NCI-H146 (cell line): ENCODE data around the gene KRT78.
A peak's percentile ranks its signal among the peaks of the same experiment; 100 is the strongest.
"Not testable (repeated sequence)": the region's sequence is repeated elsewhere in the genome, so short reads cannot be mapped to it uniquely, and the experiment has no call there.

Source experiments
- DNase-seq: peaks from one replicate; lab custom pipeline; 2025; lab: John Stamatoyannopoulos, UW

KRT78 gene

DNA sequence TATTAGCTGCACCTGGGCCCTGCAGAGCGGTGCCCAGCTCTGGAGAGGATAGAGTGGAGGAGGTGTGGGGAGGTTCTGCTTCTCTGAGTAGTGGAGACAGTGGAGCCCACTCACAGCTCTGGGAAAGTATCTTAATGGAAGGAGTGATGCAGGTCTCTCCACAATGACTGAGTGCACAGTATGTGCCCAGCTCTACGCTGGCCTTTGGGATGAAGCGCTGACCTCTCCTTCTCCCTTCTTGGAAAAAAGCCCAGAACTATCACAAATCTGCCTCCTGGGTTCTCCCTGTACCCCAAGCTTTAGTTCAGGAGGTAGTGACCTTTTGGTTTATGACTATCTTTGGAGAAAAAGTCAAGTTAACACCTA is 52.4 kb downstream of the KRT78 start:
- no peak for DNase-seq

DNA sequence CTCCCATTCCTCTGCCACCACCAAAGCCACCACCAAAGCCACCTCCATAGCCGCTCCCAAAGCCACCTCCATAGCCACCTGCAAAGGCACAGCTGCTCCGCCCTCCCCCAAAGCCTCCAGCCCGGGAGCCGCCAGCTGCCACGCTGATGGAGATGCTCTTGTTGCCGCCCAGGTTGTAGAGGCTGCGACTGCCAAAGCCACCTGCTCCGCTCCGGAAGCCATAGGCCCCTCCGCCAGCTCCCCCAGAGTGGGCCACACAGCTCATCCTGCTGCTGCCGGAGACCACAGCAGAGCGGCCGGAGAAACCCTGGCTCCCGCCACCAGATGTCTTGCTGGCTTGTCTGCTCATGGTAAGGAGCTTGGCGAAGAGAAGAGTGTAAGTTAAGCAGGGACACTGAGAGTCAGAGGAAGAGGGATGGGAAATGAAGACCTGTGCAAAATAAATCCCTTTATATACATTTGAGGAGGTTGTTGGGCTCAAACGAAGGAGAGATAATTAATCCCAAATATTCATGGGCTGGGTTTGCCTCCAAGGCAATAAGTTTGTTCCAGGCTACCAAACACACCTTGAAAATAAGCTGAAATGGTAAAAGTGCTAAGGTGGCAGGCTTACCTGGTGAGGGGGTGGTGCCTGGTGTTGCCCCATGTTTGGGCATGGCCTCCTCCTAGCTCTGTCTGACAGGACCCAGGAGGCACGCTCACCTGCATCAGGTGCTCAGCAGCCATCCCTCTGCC is 52.9 kb downstream of the KRT78 start, which contains the start of gene KRT3:
Gene KRT3, minus strand, starts transcription at position 424 of the 735 bp plus-strand sequence. Its CDS starts 75 bp downstream, at position 349.
- peak; percentile 31 for DNase-seq

DNA sequence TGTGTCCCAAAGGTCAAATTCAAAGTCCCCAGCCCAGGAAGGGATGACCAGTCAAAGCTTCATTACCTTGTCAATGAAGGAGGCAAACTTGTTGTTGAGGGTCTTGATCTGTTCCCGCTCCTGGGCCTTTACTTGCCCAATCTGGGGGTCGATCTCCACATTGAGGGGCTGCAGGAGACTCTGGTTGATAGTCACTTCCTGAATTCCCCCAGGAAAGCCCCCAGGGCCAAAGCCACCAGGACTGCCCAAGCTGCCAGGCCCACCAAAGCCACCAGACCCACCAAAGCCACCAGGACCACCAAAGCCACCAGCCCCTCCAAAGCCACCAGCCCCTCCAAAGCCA is 53.5 kb downstream of the KRT78 start:
- not testable (repeated sequence) for DNase-seq

DNA sequence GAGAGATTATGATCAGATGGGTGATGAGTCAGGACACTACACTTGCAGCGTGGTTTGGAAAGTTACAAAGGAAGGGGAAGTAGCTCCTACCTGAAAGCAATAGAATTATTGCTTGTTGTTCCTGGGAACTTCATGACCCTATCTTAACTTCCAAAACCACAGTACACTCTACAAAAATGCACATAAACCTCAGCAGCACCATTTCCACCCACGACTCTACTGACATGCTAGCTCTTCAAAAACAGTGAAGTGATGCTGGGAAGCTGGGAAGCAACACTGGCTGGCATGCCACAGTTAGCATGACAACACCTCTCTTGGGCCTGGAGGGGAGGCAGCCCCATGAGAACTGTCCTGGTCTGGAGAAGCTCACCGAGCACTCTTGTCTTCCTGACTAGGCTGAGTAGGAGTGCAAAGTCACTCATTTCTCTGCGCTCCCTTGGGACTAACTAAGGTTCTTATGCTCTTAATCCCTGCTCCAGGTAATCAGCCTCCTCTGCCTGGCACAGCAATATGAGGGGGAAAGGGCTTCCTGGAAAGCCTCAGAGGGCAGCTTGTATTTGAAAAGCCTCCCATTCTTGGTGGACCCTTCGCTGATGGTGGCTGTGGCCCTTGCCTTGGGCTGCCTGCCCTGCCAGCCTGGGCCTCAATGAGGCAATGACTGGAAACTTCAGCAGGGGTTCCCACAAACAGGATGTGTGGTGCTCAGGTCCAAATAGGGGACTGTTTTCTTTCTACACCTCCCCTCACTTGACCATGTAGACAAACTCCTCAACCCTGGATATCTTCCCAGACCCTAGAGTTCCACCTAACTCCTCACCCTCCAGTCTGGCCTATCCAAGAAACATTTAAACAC is 54.1 kb downstream of the KRT78 start:
- no peak for DNase-seq

DNA sequence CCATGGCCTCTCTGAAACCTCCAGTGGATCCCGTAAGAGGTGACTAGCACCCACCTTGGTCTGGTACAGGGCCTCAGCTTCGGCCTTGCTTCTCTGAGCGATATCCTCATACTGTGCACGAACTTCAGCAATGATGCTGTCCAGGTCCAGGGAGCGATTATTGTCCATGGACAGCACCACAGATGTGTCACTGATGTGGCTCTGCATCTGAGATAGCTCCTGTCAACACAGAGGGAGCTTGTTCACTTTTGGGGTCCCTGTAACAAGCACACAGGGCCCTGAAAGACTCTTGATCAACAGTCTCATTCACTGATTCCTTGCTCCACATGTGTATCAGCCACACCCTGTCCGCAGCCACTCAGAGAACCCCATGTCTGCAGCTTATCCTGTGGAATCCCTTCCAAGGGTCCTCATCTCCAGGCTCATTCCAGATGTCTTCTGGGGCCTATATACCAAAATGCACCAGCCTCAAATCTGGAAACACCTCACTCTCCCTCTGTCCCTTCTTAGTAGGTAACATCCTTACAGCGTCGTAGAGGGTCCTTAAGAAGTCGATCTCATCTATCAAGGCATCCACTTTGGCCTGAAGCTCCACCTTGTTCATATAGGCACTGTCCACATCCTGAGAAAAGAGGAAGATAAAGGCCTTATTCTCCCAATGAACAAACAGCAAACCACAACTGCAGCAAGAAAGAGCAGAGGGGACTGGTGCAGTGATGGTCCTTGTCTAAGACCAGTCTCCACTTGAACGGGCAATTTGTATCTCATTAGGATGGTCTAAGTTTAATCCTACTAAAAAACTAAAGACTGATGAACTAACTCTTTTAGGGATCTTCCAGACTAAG is 56.4 kb downstream of the KRT78 start:
- DNase-seq = no peak

DNA sequence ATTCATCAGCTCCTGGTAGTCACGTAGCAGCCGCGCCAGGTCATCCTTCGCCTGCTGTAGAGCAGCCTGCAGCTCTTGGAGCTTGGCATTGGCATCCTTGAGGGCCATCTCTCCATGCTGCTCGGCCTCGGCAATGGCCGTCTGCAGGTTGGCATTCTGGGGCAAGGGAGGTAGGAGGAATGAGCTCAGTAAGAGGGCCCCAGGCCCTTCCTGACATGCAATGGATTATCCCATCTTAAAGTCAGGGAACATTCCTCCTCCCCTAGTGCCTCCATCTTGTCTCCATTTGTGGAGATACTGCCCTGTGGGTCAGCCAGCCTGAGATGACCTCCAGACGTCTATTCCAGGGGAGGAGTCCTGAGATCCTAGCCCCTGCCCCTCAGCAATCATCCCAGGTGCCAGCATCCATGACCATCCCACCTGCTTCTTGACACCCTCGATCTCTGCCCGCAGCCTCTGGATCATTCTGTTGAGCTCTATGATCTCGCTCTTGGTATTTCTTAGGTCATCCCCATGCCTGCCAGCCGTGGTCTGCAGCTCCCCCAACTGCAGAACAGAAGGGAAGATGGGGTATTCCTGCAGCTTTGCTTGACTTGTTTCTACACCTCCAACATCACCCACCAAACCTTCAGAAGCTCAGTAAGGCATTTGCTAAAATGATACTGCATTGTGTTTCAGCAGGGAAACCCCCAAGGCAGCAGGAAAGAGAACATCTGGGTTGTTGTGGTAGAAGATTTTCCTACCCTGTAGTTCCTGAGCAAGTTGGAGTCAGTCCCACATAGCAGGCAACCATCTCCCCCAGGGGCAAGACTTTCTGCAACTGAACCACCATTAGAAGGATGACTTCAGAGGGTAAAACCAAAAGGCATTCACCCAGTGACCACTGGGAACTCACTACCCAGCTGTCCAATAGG is 57.3 kb downstream of the KRT78 start:
- DNase-seq = no peak

DNA sequence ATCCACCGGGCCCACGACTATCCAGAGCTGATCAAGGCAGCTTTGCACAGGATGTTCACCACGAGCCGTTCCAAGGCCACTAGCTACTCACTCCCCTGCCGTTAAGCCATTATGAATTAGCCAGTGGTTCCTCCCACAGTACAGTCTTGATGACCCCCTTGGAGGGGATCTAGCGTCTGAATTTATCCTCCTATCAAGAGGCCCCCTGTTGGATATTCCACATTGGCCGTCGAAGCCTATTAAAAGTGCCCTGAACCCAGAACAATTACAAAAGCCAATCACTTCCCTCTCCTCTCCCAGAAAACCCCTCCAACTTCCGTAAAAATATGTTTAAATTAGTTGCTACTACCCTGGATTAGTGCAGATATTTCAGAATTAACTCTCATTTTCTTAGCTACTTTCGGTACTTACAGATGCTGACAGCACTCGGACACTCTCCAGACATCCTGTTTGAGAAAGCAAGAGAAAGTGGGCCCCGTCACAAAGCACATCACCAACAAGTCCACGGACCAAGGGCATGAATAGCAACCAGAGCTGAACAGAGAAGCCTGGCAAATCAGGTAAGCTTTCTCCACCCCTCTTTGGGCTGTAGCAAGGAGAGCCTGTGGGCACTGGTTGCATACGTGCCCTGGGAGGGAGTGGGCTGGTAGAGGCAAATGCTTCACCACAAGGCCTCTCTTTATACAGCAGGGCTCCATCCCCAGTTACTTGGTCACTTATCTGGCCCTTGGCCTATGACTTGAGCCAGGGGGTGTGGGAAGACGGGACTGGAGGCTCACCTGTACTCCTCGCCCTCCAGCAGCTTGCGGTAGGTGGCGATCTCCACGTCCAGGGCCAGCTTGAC is 58.1 kb downstream of the KRT78 start:
- no peak for DNase-seq

DNA sequence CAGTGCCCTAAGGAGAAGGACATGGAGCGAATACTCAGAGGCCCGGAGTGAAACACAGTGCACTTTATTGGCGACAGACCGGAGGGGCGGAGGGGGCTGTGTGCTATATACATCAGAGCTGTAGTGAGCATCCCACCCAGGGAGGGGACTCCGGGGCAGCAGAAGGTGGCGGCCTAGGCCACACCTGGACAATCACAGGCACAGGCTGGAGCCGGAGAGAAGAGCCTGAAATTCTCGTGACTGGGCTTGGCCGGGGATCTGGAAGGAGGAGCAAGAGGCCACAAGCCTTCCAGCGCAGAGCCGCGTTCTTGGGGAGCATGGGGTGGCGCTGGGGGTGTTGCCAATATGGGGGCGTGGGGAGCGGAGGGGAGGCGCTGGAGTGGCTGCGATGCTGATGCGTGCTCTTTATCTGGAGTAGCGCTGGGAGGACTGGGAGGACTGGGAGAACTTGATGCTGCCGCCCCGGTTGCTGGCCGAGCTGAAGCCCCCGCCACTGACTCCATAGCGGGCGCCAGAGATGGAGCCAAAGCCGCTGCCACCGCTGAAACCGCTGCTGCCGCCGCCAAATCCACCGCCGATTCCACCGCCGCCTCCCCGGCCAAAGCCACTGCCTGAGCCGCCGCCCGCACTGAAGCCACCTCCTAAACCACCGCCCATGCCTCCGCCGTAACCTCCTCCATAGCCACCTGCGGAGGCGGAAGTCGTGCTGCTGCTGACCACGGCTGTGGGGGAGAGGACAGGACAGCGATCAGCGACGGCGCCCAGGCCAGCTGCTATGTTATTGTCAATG is 59.0 kb downstream of the KRT78 start:
- no peak for DNase-seq

DNA sequence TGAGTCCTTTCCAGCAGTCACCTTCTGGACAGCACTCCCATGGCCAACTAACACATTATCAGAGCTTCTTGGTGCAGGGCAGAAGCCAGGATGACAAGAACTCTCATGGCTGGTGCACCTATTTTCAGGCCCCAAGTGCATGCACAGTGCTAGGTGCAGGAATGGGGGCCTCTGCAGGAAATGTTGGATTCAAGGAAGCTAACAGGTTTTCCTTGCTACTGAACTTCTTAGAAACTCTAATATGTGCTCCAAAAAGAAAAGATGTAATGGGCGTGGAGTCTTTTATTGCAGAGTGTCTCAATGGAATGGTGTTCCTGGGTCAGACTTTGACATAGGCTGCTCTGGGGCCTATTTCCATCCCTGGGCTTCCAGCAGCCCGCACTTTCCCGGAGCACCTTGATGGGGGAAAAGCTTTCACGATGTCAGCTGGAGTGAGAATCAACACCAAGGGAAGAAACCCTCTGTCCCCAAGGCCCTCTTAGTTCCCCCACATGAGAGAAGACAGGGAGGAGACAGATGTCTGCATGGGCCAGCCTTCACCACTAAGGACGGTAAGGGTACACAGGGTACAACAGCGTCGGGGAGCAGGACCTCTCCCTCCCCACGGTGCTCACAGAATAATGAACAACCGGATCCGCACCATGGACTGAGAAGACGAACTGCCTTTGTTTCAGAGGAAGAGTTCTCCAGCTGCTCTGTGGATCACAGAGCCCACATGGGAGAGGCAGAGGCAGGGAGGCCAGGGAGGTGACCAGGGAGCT is 59.7 kb downstream of the KRT78 start:
- no peak for DNase-seq

DNA sequence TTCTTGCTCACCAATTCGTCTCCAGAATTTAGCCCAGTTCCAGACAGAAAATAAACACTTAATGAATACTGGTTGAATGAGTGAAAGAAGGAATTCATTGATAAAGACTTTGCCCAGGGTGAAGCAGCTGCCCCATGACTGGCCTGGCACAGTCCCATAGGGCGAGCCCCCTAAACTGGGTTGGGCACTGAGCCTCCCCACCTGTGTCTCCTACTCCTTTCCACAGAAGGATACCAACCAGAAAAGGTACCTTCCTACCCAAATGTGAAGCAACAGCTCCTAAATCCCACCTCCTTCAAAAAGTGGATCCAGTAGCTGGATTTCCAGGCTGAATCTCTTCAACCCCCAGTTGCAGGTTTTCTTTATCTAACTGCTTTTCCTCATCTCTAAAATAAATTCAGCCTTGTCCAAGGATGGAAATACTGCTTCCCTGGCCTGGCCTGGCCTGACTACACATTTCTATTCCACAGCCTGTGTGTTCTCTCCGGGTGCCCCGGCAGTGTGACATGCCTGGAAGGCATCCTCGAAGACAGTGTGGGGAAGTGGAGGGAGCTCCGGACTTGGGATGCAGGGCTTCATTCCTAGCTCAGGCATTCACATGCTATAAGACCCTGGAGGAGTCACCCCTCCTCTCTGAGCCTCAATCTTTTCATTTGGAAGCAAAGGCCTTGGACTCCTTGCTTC is 60.5 kb downstream of the KRT78 start:
- DNase-seq = no peak
